HG03108 (cell line): ENCODE data around the gene HOXC11.

Experiments used
- ATAC-seq: cut with Tn5 transposase; IDR thresholded peaks from one replicate; pipeline ENCODE4 v1.9.1; 2021; ENCODE audit warnings: moderate library complexity; ENCODE audit not compliant: unreplicated experiment

Gene HOXC11

DNA sequence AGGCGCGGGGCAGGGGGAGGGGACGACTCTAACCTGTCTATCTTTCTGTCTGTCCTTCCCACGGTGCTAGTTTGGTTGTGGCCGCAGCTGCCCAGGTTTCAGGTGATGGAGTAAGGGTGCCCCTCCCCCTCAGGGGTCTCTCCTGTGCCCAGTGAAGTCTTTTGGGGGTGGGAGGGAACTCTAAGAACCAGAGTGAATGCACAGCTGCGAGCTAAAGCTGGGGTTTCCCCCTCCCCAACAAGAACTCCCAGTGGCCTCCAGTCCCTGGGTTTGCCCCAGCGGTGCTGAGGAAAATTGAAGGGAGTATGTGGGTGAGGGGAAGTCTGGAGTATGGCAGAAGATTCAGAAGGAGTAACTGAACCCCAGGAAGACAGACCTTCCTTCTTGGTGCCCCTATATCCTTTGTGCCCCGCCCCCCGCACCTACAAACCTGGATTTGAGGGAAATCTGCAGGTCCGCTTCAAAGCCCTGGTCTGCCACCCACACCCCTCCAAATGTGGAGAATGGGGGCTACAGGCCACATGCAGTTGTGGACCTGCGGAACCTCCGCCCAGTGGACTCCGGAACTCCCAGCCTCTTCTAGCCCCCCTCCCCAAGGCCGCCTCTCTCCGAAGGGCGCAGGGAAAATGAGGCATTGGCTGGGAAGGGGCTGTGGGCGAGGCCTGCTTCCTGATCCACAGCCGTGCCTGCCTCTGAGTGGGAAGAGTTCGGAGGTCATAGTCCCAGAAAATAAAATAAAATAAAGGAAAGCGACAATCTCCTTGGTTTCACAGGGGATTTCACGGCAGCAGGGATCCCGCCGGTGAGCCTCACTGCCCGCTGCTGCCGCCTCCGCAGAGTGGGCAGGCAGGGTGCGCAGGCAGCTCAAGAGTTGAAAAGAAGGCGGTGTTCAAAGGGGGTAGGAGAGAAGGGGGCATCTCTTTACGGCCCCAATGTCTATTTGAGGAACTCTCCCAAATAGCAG, 23.6 kb downstream of the HOXC11 start:
- ATAC-seq, result no peak

DNA sequence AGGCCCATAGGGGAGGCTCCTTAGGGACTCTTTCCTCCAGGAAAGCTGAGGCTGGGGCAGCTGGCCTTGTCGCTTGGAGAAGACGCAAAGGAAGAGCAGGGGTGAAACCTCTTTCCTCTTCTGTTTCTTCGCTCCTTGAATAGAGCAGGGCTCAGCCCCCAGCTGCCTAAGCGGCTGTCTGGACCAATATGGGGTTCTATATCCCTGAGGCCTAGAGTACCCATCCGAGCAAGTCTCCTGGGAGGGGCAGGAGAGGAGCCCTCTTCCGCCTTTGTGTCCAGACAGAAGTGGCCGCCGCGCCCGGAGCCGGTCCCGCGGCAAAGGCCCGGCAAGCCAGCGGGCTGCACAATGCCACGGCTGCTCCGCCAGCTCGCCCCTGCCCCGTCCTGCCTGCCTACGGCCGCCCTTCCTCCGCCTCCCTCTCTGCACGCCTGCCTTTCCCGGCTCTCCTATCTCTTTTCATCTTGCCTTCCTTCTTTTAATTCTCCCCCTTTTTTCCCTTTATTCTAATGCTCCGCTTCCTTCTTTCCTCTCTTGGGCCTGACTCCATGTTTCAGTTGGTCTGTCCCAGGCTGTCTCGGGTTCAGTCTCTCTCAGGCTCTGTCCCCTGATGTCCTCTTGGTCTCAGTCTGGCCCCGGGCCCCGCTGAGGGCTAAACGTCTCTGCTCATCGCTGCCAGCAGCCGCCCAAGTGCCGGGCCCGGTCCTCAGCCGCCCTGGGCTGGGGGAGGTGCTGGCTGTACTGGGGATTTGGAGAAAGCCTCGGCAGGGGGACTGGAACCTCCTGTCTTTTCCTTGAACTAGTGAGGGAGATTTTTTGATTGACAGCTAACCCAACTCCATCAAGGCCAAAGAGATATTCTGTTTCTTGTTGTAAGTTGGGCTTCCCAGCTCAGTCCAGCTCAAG, 24.5 kb downstream of the HOXC11 start:
- no peak for ATAC-seq

DNA sequence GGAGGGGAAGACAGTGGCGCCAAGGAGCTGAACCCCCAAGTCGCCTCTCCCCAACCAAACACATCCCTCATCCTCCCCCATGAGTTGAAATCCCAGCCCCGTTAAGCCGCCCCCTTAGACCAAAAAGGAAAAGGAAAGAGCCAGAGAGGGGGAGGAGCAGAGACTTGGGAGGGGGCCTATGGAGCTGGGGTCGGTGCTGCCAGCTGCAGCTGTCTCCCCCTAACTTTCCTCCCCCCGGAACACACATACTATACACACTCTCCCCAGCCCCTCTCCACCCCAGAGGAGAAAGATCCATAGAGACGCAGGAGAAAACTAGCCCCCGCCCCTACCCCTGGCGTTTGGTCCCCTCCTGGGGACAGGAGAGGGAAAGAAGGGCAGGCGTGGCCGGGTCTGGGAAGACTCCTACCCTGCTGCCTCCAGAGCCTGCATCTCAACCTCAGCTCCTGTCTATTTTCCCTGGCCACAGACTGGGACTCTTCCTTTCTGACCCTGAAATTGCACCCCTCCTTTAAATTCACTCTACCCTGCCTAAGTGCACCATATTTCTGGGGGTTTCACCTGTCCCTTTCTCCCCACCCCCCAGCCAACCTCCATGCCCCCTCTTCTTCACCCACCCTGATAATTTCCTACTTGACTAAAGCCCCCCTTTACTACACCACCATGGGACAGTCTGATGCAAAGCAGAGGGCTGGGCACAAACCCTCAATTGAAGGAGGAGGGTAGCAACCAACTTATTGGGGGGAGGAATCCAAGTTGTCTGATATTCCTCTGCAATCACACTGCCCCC, 25.4 kb downstream of the HOXC11 start:
- no peak for ATAC-seq

DNA sequence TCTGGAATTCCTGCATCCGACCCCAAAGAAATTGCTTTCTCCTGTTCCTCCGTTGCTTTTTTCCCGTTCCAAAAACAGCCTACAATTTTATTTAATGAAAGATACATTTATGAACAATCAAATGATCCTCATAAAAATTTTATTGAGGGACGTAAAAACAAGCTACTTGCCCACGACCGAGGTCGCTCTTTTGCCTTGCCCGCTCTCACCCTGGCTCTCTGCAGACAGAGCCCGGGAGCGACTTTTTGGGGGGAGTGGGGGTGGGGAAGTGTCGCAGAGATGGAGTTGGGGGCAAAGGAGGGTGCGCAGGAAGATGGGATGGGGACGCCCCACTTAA, 25.9 kb downstream of the HOXC11 start:
- ATAC-seq, result no peak

DNA sequence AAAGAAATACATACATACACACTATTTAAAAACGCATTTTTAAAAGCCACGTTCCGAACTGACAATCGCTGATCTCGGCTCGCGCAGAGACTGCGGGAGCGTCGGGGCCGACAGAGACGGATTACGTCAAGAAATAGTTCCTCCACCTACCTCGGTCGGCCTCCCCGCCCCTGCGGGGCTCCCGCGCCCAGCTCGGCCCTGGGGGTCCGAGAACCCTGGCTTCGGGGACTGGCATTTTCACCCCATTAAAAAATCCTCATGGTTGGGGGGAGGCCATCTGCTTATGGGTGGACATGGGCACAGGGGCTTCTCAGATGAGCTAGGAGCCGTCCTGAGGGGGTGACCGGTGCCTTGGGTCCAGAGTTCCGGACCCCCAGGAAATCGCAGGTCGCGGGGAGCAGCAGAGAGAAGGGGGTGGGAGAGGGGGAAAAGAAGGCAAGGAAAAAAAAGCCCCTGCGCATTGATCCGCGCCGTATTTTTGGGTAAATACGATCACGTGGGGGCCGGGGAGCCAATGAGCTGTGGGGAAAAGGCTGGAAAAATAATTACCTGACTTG, 26.7 kb downstream of the HOXC11 start:
- ATAC-seq, result no peak

DNA sequence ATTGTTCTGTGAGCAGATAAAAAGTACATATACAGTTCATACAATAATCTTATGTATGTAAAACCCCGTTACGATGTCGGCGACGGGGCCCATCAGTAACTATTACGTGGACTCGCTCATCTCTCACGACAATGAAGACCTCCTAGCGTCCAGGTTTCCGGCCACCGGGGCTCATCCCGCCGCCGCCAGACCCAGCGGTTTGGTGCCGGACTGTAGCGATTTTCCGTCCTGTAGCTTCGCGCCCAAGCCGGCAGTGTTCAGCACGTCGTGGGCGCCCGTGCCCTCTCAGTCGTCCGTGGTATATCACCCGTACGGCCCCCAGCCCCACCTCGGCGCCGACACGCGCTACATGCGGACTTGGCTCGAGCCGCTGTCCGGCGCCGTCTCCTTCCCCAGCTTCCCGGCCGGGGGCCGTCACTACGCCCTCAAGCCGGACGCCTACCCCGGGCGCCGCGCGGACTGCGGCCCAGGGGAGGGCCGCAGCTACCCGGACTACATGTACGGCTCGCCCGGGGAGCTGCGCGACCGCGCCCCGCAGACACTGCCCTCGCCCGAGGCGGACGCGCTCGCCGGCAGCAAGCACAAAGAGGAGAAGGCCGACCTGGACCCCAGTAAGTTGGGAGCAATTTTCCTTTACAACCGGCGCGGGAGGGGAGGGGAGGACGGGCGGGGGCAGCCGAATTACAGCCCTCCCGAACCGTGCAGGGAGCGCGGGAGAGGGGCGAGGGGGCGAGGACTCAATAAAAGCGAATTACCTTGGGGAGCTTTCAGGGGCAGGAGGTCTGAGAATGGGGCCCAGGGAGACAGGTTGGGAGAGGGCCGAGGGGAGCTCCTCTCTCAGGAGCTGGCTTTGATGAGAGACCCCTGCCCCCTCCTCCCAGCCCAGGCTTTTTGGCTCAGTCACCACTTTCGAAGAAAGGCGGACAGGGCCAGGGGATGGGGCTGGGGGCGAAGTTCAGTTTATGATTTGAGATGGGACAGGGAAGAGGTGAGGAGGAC, 27.5 kb downstream of the HOXC11 start, which contains the start of gene HOXC9:
HOXC9 (plus strand) TSS at position 46 of the 999 bp plus-strand sequence; CDS start at position 74, 28 bp downstream.
- no peak for ATAC-seq

DNA sequence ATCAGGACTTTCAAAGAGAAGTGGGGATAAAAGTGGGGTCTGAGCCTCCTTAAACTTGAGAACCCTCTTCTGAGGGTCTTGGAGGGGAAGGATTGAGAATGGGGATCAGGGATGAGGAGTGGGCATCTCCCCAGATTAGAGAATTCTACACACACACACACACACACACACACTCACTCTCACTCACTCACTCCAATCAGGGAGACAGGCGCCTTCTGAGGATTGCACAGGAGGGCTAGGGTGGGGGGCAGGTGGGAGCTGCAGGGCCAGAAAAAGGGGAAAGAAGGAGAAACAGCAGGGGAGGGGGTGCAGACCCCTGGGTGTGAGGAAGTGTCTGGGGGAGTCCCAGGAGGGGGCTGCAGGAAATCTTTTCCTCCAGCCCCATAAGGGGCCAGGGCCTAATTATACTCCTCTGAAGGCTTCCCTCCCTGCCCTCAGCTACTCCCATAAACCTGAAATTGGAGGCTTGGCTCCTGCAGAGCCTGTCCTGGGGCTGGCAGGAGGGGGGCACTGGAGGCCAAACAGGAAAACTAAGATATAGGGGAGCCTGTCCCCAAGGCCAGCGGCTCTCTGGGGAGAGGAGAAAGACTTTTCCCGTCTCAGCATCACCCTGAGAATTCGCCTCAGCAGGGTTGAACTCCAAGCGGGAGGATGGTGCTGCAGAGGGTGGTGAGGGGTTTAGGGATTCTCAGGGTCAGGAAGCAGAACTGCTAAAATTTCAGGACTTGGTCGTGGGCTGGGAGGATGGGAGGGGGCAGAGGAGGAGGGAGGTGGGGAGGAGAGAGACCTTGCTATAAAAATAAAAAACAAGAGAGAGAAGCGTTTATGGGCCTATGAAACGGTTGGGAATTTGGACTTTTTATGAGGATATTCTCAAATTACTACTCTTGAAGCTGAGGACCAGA, 28.6 kb downstream of the HOXC11 start:
- no peak for ATAC-seq

DNA sequence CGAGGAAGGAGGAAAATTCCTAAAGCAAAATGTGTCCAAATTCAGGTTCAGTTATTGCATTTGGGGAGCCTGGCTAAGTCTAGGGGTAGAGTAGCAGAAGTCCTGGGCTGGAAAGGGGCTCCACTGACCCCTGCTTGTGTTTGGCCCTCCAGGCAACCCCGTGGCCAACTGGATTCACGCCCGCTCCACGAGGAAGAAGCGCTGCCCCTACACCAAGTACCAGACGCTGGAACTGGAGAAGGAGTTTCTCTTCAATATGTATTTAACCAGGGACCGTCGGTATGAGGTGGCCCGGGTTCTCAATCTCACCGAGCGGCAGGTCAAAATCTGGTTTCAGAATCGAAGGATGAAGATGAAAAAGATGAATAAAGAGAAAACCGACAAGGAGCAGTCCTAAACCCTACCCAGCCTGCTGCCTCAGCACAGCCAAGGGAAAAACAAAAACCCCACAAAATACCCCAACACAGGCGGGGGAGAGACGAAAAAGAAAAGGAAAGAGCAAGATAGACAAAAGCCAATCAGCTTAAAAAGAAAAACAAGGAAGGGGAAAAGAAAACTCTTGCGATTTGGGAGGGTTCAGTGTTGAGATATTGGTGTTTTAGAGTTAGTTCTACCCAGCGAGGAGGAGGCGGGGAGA, 29.5 kb downstream of the HOXC11 start:
- ATAC-seq, result no peak

DNA sequence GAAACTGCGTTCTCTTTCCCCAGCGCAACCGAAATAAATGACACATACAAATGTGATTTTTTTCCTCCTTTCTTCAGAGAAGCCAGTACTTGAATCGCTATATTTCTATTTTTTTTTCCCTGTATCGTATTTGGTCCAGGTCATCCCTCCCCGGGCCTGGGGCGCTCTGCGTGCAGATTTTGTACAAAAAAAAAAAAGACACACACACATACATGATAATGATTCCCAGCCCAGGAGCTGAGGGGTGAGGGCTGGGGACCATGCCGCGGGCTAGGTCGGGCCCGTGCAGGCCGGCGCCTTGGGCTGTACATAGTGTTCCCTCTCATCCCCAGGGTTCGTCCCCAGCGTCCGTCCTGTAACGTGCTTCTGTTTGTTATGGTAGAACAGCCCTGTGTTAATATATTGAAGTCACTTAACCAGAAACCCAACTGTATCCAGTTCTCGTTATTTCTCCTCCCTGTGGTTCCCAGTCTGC, 30.0 kb downstream of the HOXC11 start:
- no peak for ATAC-seq

DNA sequence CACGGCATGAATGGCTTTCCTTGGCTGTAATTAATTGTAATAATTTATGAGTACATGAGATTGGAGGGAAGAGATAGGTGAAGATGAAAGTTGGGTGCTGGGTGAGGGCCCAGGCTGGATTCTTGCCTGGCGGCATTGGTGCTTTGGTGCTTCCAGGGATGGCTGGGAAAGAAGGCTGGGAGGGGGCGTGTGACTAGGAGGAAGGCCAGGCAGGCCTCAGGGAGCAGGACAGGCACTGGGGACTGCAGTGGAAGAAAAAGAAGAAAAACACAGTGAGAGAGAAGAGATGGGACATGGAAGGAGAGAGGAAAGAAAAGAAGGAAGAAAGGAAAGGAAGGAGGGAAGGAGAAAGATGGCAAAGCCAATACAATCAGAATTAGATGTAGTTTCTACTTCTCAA, 30.7 kb downstream of the HOXC11 start:
- ATAC-seq, result no peak

DNA sequence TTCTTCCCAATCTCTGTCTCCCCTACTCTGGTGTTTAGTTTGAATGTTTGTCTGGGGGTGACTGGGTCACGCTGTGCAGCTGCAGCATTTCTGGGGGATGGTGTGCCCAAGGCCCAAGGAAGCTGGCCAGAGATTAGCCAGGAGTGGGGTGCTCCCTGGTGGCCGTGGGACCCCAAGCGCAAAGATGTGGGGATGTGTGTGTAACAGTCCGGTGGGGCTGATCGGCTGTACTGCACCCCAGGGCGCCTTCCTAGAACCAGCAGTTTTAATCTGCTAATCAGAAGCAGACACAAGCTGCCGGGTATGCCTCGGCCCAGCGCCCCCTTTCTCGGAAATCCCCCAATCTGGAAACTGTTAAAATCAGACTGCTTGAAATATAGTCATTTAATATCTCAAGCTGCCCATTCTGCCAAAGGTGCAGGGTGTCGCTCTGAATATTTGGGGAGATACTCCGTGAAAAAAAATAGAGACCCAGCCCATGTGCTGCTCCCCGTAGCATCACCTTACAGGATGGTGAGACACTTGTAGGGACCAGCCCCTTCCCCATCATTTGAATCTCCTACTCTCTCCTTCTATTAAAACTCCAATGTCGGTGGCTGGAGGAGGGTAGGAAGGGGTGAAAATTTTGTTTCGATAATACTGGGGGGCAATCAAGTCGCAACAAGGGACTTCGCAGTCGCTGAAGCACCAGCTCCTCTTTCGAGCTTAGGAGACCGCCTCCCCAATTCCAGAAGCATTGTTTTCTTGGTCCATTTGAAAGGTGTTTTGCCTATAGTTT, 31.3 kb downstream of the HOXC11 start:
- ATAC-seq, result no peak

DNA sequence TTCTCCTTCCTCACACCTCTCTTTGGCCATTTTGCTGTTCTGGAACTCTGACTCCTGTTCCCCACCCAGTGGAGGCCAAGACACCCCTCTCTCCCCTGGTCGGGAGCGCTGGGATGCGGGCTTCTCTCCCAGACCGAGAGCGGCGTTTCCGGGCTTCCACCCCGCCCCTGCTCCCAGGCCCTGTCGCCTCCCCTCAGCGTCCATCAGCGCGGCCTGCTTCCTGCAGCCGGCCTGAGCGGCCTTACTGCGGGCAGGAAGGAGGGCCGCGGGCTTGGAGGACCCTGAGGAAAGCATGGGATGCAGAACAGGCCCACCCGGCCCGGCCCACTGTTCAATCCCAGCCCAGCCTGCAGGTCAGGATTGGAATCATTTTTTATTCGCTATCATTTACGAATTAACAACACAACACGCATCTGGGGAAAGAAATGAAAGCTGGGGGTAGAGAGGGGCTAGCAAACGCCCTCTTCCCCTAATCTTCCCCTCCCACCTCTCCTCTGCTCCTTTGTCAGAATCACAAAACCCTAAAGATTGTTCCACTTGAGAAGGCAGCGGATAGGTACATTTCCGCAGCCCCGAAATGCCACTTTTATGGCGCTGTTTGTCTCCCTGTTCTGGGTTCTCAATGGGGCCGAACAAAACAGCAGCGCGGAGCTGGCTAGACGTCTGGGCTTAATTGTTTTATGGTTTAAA, 32.1 kb downstream of the HOXC11 start:
- ATAC-seq, result no peak

DNA sequence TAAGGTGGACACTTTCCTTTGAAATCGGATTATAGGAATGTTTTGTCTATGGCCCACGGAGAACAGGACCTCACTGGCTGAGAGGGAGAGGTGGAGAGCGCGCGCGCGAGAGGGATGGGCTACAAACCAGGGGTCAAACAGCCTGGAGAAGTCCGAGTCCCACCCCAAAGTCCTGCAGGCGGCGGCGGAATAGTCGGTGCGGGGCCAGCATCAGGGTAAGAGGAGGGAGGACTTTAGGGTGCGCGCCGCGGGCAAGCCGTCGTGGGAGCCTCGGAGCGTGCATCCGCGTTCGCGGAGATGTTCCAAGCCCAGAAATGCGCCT, 32.6 kb downstream of the HOXC11 start:
- ATAC-seq, result no peak

DNA sequence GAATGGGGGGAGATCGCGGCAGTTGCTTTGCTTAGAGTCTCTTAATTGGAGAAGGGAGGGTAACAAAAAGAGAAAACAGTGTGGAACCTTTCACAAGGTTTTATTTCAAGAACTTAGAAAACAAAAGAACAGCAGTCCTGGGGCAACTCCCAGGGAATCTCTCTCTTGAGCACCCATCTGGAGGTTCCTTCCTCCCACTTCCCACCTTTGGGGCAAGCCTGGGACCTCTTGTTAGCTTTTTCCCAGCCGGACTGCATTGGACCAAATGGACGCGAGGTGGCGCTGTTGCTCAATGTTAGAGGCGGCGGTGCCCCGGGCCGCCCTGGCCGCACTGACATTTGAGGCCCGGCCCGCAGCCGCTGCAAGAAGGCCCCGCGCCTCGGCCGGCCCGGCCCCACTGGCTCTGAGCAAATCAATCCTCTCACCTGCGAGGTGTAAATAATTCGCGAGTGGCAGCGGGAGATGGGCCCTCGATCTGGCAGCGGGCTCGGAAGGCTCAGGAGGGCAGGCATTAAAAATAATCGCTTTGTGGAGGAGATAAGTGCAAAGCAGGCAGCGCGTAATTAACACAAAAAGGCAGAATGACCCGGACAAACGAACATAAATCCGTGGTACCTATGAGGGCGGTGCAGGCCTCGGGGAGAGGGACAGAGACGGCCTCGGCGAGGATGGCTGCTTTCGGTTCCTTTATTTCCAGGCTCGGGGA, 33.1 kb downstream of the HOXC11 start:
- ATAC-seq, result no peak

DNA sequence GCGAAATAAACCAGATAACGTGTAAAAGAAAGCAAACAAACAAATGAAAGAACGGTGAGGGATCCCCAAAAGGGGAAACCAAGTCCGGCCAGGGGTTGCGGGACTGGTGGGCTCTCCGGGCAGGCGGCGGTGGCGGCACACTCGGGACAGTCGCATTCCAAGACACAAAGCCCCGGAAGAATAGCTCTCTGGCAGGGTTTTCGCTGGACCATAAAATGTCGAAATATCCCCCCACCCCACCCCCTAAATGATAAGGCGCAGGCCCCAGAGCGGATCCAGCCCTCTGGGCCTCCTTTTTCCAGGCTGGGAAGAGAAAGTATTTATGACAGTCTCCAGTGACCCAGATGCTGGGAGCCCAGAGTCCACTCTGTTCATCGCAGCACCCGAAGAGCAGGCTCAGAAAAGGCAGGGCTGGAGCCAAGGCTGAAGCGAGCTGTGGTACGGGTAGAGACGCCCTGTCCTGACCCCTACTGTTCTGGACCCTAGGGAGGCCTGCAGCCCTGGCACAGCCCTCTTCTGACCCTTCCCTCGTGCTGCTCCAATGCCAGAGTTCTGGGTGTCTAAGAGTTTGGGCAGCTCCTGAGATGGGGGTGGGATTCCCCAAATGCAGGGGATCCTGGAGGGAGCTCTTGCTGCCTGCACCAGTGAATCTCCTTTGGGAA, 33.8 kb downstream of the HOXC11 start:
- ATAC-seq, result no peak
